ENCODE data around the gene LPAR6. TPM values are rescaled to one million over a fixed set of nuclear protein-coding genes. Genes with fewer than 3 reads are reported as not detected.
"Not testable (repeated sequence)": the region's sequence is repeated elsewhere in the genome, so short reads cannot be mapped to it uniquely, and the experiment has no call there.

Gene LPAR6
- total RNA-seq, 1 donor from 2014 or later: 21.9 TPM

- intact Hi-C loops (cut with micrococcal nuclease): not testable (repeated sequence)
Measured at GRCh38 chr13:48422003-48422402, 9.1 kb upstream of the LPAR6 start.

GRCh38 chr13:48415516-48415915, 2.6 kb upstream of the LPAR6 start:
- intact Hi-C loops (cut with micrococcal nuclease): no loop called here

DNA sequence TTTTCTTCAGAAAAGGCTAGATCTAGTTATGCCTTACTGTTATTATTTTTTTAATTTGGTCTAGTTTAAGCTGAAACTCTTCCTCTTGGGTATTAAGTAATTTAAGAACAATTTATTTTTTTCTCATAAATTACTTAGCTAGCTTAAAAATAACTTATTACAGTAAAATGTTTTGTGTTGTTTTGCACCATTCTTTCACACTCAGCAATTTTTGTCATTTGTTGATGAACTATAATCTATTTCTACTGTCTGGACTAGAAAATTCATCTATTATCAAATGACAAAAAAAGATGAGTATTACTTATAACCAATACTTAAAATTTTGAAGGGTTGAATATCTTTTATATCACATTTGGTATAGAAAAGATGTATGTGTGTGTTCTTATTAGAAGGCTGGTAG, 1.6 kb upstream of the LPAR6 start:
- intact Hi-C loops (cut with micrococcal nuclease): loop anchor here (5.0 kb wide), 3 partner anchors 238 to 563 kb away; partner anchors contain the start of genes CYSLTR2 and FNDC3A

DNA sequence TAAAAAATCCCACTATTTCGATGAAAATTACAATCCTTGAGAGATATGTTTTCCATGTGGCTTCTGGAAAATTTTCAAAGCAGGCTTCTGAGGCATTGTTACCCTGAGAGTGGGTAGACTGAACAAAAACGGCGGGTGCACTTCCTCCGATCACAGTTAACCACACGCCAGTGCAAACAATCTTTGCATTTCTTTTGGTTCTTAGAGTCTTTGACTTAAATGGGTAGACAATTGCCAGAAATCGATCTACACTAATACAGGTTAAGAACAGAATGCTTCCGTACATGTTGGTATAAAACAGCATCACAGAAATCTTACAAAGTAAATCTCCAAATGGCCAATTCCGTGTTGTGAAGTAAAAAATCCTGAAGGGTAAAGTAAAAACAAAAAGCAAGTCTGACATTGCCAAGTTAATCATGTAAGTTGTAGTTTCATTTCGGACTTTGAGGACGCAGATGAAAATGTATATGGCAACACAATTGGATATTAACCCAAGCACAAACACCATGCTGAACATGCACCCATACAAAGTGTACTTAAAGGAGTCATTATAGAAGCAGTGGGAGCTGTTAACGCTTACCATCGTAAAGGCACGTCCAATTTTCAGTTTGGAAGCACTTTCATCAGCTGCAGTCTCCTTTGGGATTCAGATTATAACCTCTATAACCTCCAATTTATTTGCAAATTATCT, 927 bp downstream of the LPAR6 start:
- intact Hi-C loops (cut with micrococcal nuclease): loop anchor here (1.0 to 5.0 kb wide), 10 partner anchors 9 to 565 kb away; partner anchors contain the start of genes CYSLTR2, FNDC3A and ITM2B

- intact Hi-C loops (cut with micrococcal nuclease): loop anchor here (1.0 to 5.0 kb wide), 5 partner anchors 8 to 566 kb away; partner anchors contain the start of genes CYSLTR2 and FNDC3A
Measured at GRCh38 chr13:48411147-48411794, 1.6 kb downstream of the LPAR6 start.

- intact Hi-C loops (cut with micrococcal nuclease): loop anchor here (2.0 to 5.0 kb wide), 4 partner anchors 171 to 567 kb away; partner anchors contain the start of genes CYSLTR2 and FNDC3A
Measured at GRCh38 chr13:48410199-48410598, 2.7 kb downstream of the LPAR6 start.

DNA sequence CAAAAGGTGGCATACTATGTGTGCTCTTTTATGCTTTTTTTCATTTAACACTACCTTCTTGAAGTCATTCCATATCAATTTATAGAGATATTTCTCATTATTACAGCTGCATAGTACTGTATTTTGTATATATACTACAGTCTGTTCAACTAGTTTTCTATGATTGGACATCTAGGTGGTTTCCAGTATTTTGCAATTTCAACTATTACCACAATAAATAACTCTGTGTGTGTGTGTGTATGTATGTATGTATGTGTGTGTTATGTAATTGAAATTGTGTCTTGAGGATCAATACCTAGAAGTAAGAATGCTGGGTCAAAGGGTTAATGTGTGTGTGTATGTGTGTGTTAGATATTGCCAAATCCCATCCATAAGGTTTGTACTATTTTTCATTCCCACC, 7.0 kb downstream of the LPAR6 start:
- intact Hi-C loops (cut with micrococcal nuclease): loop anchor here (10.0 kb wide), 2 partner anchors 251 to 839 kb away; partner anchors contain the start of gene CDADC1

DNA sequence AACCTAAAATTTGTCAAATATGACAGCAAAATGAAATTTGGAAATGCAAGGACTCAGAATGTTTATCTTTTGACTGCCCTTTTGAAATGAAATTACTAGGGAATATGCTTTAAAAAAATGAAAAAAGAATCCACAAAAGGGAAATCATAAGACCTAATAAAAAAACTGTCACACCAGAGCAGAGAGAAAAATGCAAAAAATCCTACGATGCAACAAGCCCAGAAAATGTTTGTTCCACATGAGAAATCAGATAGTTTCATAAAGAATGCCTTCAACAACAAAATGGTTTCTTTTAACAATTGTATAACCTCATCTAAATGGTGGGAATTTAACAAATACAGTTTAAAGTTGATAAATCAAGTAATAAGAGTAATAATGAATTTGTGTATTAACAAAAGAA, 8.0 kb downstream of the LPAR6 start:
- intact Hi-C loops (cut with micrococcal nuclease): loop anchor here (5.0 to 10.0 kb wide), 3 partner anchors 58 to 840 kb away; partner anchors contain the start of gene CDADC1

GRCh38 chr13:48403913-48404312, 9.0 kb downstream of the LPAR6 start:
- intact Hi-C loops (cut with micrococcal nuclease): loop anchor here (1.0 to 10.0 kb wide), 9 partner anchors 7 to 841 kb away; partner anchors contain the start of genes CDADC1 and RB1

- intact Hi-C loops (cut with micrococcal nuclease): loop anchor here (1.0 to 10.0 kb wide), 9 partner anchors 8 to 842 kb away; partner anchors contain the start of genes CDADC1 and RB1
Measured at GRCh38 chr13:48403151-48403631, 9.7 kb downstream of the LPAR6 start.

- intact Hi-C loops (cut with micrococcal nuclease): loop anchor here (2.0 to 10.0 kb wide), 5 partner anchors 55 to 842 kb away; partner anchors contain the start of genes CDADC1 and RB1
Measured at GRCh38 chr13:48402325-48402932, 10.5 kb downstream of the LPAR6 start.

DNA sequence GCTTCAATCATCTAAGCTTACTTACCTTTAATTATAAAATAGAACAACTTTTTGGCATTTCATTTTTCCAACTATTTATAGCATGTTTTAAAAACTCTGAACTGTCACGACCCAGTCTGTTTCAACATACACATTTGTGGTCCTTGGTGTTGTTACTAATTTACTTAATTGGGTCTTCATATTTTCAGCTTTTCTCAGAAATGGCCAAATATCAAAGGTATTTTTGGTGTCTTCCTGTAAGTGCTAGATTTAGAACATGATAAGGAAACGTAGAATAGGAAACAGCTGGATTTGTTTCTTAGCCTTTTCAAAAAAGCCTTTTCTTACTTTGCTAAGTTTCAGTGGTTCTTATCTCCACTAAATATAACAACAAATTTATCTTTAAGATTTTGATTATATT, 11.4 kb downstream of the LPAR6 start:
- intact Hi-C loops (cut with micrococcal nuclease): loop anchor here (1.0 to 10.0 kb wide), 8 partner anchors 45 to 843 kb away; partner anchors contain the start of gene CDADC1

- intact Hi-C loops (cut with micrococcal nuclease): loop anchor here (1.0 to 10.0 kb wide), 8 partner anchors 46 to 844 kb away; partner anchors contain the start of gene CDADC1
Measured at GRCh38 chr13:48400850-48401291, 12.0 kb downstream of the LPAR6 start.

DNA sequence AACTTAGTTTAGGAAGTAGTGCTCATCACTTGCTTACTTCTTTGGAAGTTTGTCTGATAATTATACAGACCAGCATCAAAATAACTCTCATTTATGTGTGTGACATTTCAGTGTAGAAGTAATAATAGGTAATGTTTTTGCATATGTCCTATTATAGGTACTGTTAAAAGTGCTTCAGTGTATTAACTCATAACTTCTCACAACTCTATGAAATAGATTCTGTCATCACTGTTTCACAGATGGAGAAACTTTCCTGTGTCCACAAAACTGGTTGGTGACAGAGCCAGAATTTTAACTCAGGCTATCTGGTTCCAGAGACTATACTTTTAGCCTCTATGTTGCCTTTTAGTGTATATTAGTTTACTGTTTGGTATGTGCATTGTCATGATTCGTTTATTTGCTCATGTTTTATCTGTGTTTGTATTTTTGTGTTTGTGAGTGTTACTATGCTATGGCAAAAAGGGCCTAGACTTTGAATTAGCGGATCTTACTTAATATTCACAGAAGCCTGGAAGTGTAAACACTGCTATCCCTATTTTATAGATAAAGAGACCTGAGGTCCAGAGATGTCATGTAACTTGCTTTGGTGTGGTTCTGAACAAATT, 12.7 kb downstream of the LPAR6 start:
- intact Hi-C loops (cut with micrococcal nuclease): loop anchor here (2.0 to 10.0 kb wide), 4 partner anchors 47 to 845 kb away; partner anchors contain the start of gene CDADC1

GRCh38 chr13:48398450-48399095, 14.3 kb downstream of the LPAR6 start:
- intact Hi-C loops (cut with micrococcal nuclease): no loop called here

DNA sequence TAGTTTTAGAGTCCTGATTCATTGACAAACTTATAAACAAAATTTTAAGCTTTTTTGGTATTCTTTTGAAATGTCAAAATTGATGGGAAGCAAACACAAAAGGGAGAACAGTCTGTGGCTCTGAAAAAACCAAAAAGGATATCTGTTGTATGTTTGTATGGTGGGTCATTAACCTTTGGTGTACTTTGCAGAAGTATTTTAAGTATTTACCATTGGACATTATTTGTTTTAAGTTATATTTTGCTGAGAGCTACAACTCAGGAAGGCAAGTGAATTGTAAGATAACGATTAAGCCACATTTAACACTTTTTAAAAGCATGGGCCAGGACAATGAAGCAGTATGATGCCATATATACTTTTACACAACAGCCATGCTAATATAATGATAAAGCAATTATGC, 15.2 kb downstream of the LPAR6 start:
- intact Hi-C loops (cut with micrococcal nuclease): no loop called here

GRCh38 chr13:48393698-48394085, 19.2 kb downstream of the LPAR6 start:
- intact Hi-C loops (cut with micrococcal nuclease): no loop called here

DNA sequence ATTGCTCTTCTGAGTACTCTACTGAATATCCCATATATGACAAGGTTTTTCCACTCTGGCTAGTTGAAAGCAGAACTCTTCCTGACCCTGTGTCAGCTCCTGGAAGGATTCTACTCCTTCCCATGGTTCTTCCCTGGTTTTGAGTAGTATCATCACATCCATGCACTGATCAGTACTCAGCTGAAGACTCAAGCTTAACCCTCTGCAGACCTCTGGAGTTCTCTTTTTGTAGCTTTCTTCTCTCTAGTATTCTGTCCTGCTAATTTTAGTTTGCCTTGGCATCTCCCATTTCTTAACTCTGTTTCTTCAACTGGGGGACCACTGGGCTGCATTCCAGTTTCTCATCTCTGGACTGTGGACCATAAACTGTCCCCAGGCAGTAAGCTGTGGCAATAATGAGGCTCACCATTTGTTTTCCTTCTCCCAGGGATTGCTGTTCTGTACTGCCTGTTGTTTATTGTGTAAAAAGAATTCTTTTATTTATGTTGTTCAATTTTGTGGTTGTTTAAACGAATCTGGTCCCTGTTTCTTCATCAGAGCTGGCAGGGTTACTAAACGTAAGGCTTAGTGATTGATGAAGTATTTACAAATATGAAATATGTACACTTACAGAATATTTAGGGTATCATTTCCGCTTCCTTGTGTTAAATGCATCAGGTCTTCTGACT, 19.7 kb downstream of the LPAR6 start:
- intact Hi-C loops (cut with micrococcal nuclease): no loop called here

DNA sequence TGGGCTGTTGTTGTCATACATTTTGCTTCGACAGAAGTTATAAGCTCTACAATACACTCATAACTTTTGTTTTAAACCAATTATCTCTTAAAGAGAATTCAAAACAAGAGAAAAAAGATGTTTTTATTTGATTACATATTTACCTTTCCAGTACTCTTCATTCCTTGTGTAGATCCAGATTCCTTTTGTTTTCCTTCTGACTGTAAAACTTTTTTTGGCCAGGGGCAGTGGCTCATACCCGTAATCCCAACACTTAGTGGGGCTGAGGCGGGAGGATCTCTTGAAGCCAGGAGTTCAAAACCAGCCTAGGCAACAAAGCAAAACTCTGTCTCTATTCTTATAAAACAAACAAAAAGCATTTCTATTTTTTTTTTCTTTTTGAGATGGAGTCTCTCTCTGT, 21.7 kb downstream of the LPAR6 start:
- intact Hi-C loops (cut with micrococcal nuclease): no loop called here

GRCh38 chr13:48386816-48387215, 26.1 kb downstream of the LPAR6 start:
- intact Hi-C loops (cut with micrococcal nuclease): no loop called here

Data from T-helper 1 cell treated with Interleukin-12 subunit alpha and Interleukin-12 subunit beta and Interleukin-4 antibody, amounts not matched to agents 30 ng/mL and 1 ng/mL, for 36 hours (primary cell).